IMR-90 (cell line): ENCODE data around the gene USP6NL. TPM values are rescaled to one million over a fixed set of nuclear protein-coding genes. Genes with fewer than 3 reads are reported as not detected.

Experiments used
- ATAC-seq: fragments of 200-7000 bp; cut with Tn5 transposase; 2 replicates; pipeline ENCODE4 v1.9.1; 2020; ENCODE audit warnings: low read depth, mild to moderate bottlenecking, moderate library complexity
- BruUV-seq: library from RNA; stranded (reverse); fragments of 400-500 nt; replicated peaks from 2 replicates; lab custom pipeline; 2021; lab: Mats Ljungman, UMichigan
- CTCF ChIA-PET: fragments of 300-600 bp; formaldehyde crosslinking; extraction: SDS; loops from one replicate; lab custom pipeline; 2021; ENCODE audit warnings: antibody characterized with exemption; lab: Yijun Ruan, JAX
- POLR2A ChIA-PET: fragments of 300-600 bp; sonication (Branson Sonifier 250); formaldehyde crosslinking; loops from one replicate; lab custom pipeline; 2022; ENCODE audit warnings: antibody characterized with exemption; ENCODE audit not compliant: unreplicated experiment; lab: Charles Lee
- DNase-seq: peaks from one replicate; pipeline ENCODE4 v3.0.0; 2013
- H2AFZ ChIP-seq: replicated peaks from 2 replicates; pipeline ENCODE3; 2013; ENCODE audit warnings: low read length, mild to moderate bottlenecking; ENCODE audit not compliant: poor library complexity
- H2AK5ac ChIP-seq: 2 replicates; pipeline ENCODE4 v1.6.1; 2013; ENCODE audit warnings: low read depth, low read length, inconsistent platforms
- H2AK9ac ChIP-seq: replicated peaks from 2 replicates; pipeline ENCODE3; 2013; ENCODE audit warnings: mild to moderate bottlenecking, low read depth, low read length, moderate library complexity; ENCODE audit not compliant: poor library complexity
- H2BK120ac ChIP-seq: 2 replicates; pipeline ENCODE4 v1.6.1; 2013; ENCODE audit warnings: low read depth, low read length, inconsistent platforms
- H2BK15ac ChIP-seq: 3 replicates; pipeline ENCODE4 v1.6.1; 2013; ENCODE audit warnings: low read depth, low read length, inconsistent platforms
- H2BK20ac ChIP-seq: 2 replicates; pipeline ENCODE4 v1.6.1; 2013; ENCODE audit warnings: low read depth, mild to moderate bottlenecking, inconsistent platforms, low read length, moderate library complexity
- H2BK5ac ChIP-seq: 2 replicates; pipeline ENCODE4 v1.6.1; 2013; ENCODE audit warnings: mild to moderate bottlenecking, low read depth, low read length, inconsistent platforms; ENCODE audit not compliant: poor library complexity, severe bottlenecking
- H3K14ac ChIP-seq: replicated peaks from 2 replicates; pipeline ENCODE4 v1.6.1; 2013; ENCODE audit warnings: low read depth, low read length, inconsistent platforms
- H3K18ac ChIP-seq: 2 replicates; pipeline ENCODE4 v1.6.1; 2013; ENCODE audit warnings: low read depth, low read length, control low read depth
- H3K23ac ChIP-seq: 2 replicates; pipeline ENCODE4 v1.6.1; 2013; ENCODE audit warnings: low read depth, low read length, inconsistent platforms
- H3K27ac ChIP-seq: 2 replicates; pipeline ENCODE4 v1.5.1; 2013; ENCODE audit warnings: mild to moderate bottlenecking, control low read depth, low read length; ENCODE audit not compliant: insufficient read depth
- H3K27me3 ChIP-seq: 2 replicates; pipeline ENCODE4 v1.6.1; 2013; ENCODE audit warnings: low read length; ENCODE audit not compliant: control insufficient read depth, insufficient read depth
- H3K36me3 ChIP-seq: 2 replicates; pipeline ENCODE4 v1.6.1; 2013; ENCODE audit warnings: low read length, mixed read lengths; ENCODE audit not compliant: control insufficient read depth, insufficient read depth
- H3K4ac ChIP-seq: 2 replicates; pipeline ENCODE4 v1.6.1; 2013; ENCODE audit warnings: low read depth, low read length, inconsistent platforms
- H3K4me1 ChIP-seq: 2 replicates; pipeline ENCODE4 v1.6.1; 2013; ENCODE audit warnings: low read length, mixed read lengths; ENCODE audit not compliant: control insufficient read depth, insufficient read depth
- H3K4me2 ChIP-seq: 2 replicates; pipeline ENCODE4 v1.6.1; 2013; ENCODE audit warnings: low read depth, mild to moderate bottlenecking, control low read depth, low read length, moderate library complexity
- H3K4me3 ChIP-seq: 2 replicates; pipeline ENCODE4 v1.5.1; 2013; ENCODE audit warnings: low read depth, mild to moderate bottlenecking, control low read depth, low read length, moderate library complexity; ENCODE audit not compliant: insufficient read depth
- H3K56ac ChIP-seq: 2 replicates; pipeline ENCODE4 v1.6.1; 2013; ENCODE audit warnings: low read length, inconsistent platforms; ENCODE audit not compliant: insufficient read depth; ENCODE audit errors: extremely low read depth
- H3K79me1 ChIP-seq, 2 experiments: 2 replicates each; pipeline ENCODE4 v1.6.1; 2013; ENCODE audit warnings: low read length in 2 of 2, inconsistent platforms in 1 of 2, low read depth in 1 of 2
- H3K9ac ChIP-seq: 2 replicates; pipeline ENCODE4 v1.6.1; 2013; ENCODE audit warnings: low read depth, low read length, control low read depth
- H3K9me1 ChIP-seq: 2 replicates; pipeline ENCODE4 v1.6.1; 2013; ENCODE audit warnings: low read length, inconsistent platforms; ENCODE audit not compliant: insufficient read depth
- H3K9me3 ChIP-seq: 2 replicates; pipeline ENCODE4 v1.6.1; 2013; ENCODE audit warnings: low read length; ENCODE audit not compliant: control insufficient read depth, insufficient read depth
- H4K20me1 ChIP-seq: 2 replicates; pipeline ENCODE4 v1.6.1; 2013; ENCODE audit warnings: low read length, inconsistent platforms; ENCODE audit not compliant: insufficient read depth
- H4K5ac ChIP-seq: 2 replicates; pipeline ENCODE4 v1.6.1; 2013; ENCODE audit warnings: mild to moderate bottlenecking, low read depth, low read length, control low read depth
- H4K8ac ChIP-seq, 2 experiments: 2 replicates each; pipeline ENCODE4 v1.6.1; 2013; ENCODE audit warnings: low read depth in 2 of 2, low read length in 2 of 2, control low read depth in 1 of 2, inconsistent platforms in 1 of 2
- H4K91ac ChIP-seq: 2 replicates; pipeline ENCODE4 v1.6.1; 2013; ENCODE audit warnings: low read depth, low read length, inconsistent platforms; ENCODE audit not compliant: insufficient read depth
- BHLHE40 ChIP-seq: fragments of 150-350 bp; IDR thresholded peaks from 2 replicates; pipeline ENCODE4 v1.6.1; 2016; ENCODE audit warnings: mild to moderate bottlenecking, low read depth, low read length
- CEBPB ChIP-seq: IDR thresholded peaks from 2 replicates; pipeline ENCODE4 v1.6.1; 2012; ENCODE audit warnings: low read depth, low read length, improper control_type of control experiment
- CHD1 ChIP-seq: IDR thresholded peaks from 2 replicates; pipeline ENCODE4 v1.6.1; 2012; ENCODE audit warnings: low read depth, low read length, improper control_type of control experiment
- CTCF ChIP-seq: conservative IDR thresholded peaks from 2 replicates; pipeline ENCODE4 v1.5.1; 2012; ENCODE audit warnings: mild to moderate bottlenecking, low read depth, low read length, improper control_type of control experiment
- ELK1 ChIP-seq: fragments of 150-350 bp; IDR thresholded peaks from 2 replicates; pipeline ENCODE4 v1.6.1; 2016; ENCODE audit warnings: low read depth, mild to moderate bottlenecking, low read length, moderate library complexity, borderline replicate concordance
- FOS ChIP-seq: fragments of 150-350 bp; IDR thresholded peaks from 2 replicates; pipeline ENCODE4 v1.6.1; 2016; ENCODE audit warnings: low read depth, low read length
- MAFK ChIP-seq: IDR thresholded peaks from 2 replicates; pipeline ENCODE4 v1.6.1; 2012; ENCODE audit warnings: low read depth, low read length, improper control_type of control experiment
- MAZ ChIP-seq: IDR thresholded peaks from 2 replicates; pipeline ENCODE4 v1.6.1; 2012; ENCODE audit warnings: low read depth, mild to moderate bottlenecking, low read length, improper control_type of control experiment, moderate library complexity, borderline replicate concordance
- MXI1 ChIP-seq: IDR thresholded peaks from 2 replicates; pipeline ENCODE4 v1.6.1; 2012; ENCODE audit warnings: low read depth, mild to moderate bottlenecking, low read length, moderate library complexity, borderline replicate concordance
- NFE2L2 ChIP-seq: fragments of 150-350 bp; IDR thresholded peaks from 2 replicates; pipeline ENCODE4 v1.6.1; 2016; ENCODE audit warnings: low read depth, mild to moderate bottlenecking, low read length
- POLR2A ChIP-seq: IDR thresholded peaks from 2 replicates; pipeline ENCODE4 v1.6.1; 2012; ENCODE audit warnings: mild to moderate bottlenecking, low read depth, low read length
- RAD21 ChIP-seq: IDR thresholded peaks from 2 replicates; pipeline ENCODE4 v1.6.1; 2012; ENCODE audit warnings: low read length, improper control_type of control experiment
- RCOR1 ChIP-seq: IDR thresholded peaks from 2 replicates; pipeline ENCODE4 v1.6.1; 2012; ENCODE audit warnings: mild to moderate bottlenecking, low read length, improper control_type of control experiment; ENCODE audit not compliant: insufficient replicate concordance
- RFX5 ChIP-seq: IDR thresholded peaks from 2 replicates; pipeline ENCODE4 v1.8.0; 2012; ENCODE audit warnings: low read depth, mild to moderate bottlenecking, low read length, moderate library complexity
- SMC3 ChIP-seq: fragments of 150-350 bp; IDR thresholded peaks from 2 replicates; pipeline ENCODE4 v1.6.1; 2016; ENCODE audit warnings: low read depth, mild to moderate bottlenecking, antibody characterized with exemption, low read length, moderate library complexity
- USF2 ChIP-seq: fragments of 150-350 bp; IDR thresholded peaks from 2 replicates; pipeline ENCODE4 v1.6.1; 2017; ENCODE audit warnings: mild to moderate bottlenecking, antibody characterized with exemption, low read length, low read depth
- WGBS, 2 experiments: methylation state at CpG; one replicate each; pipeline versions ENCODE4 v1.1.5 to v1.1.7; 2013; ENCODE audit warnings: missing lambda C conversion rate in 2 of 2; ENCODE audit not compliant: insufficient read length in 1 of 2; ENCODE audit errors: extremely low coverage in 2 of 2; 5-methylcytosine and 5-hydroxymethylcytosine counted together
- dilution Hi-C: fragments of 300-500 bp; cut with HindIII; formaldehyde crosslinking; loops from one replicate; pipeline ENCODE4 v1.14.3; 2018; ENCODE audit warnings: low sequenced_read_pairs; ENCODE audit not compliant: unreplicated experiment
- in situ Hi-C: fragments of 300-500 bp; cut with MboI; formaldehyde crosslinking; loops from 3 replicates; pipeline ENCODE4 v1.14.3; 2019; ENCODE audit warnings: low sequenced_read_pairs, inconsistent platforms, mixed read lengths
- intact Hi-C: fragments of 100-400 bp; cut with micrococcal nuclease; formaldehyde crosslinking; loops from 2 replicates; pipeline ENCODE4 v1.10.0; 2022
- polyA plus RNA-seq, 3 experiments: library from polyadenylated mRNA; depleted of rRNA; stranded (reverse); fragments of >200 nt; gene quantifications; 2 replicates each; pipeline ENCODE4 v1.2.3, GENCODE V29; 2012; ENCODE audit warnings: low replicate concordance in 1 of 3
- total RNA-seq: library from RNA; depleted of rRNA; stranded (reverse); fragments of >200 nt; gene quantifications from 2 replicates; pipeline ENCODE4 v1.2.3, GENCODE V29; 2012

USP6NL gene
- total and polyA plus RNA-seq, 2 of the 4 experiments (the other 2 are of a cell fraction), result 7.8 to 9.1 TPM

- ChIA-PET CTCF (no interaction called here), POLR2A (interaction anchor here (0.5 kb wide), 1 partner anchor 1453 kb away, joined by 3 read pairs; no protein-coding TSS in a partner anchor)
- no peak overlapping the region for H2BK120ac ChIP-seq
- no peaks in the 10 kb centered on the region for H3K79me1 ChIP-seq
- DNase-seq (no peak), ATAC-seq (no peak)
- no peak overlapping the region for H3K4ac ChIP-seq
- H3K27ac ChIP-seq, result no peak overlapping the region
- dilution Hi-C loops, result no loop called here
- no peak overlapping the region for H4K8ac ChIP-seq
- no TSS peak for BruUV-seq
- H3K4me1 ChIP-seq, result no peaks in the 10 kb centered on the region
- no peak overlapping the region for H2BK20ac ChIP-seq
- no peak overlapping the region for H4K91ac ChIP-seq
- in situ Hi-C loops, result no loop called here
- no peak overlapping the region for H2AFZ ChIP-seq
- no peak overlapping the region for H2AK5ac ChIP-seq
- intact Hi-C loops, result loop anchor here (5.0 kb wide), 1 partner anchor 76 kb away; no protein-coding TSS in a partner anchor
- no peak overlapping the region for H2AK9ac ChIP-seq
- no peaks in the 10 kb centered on the region for H4K20me1 ChIP-seq
- no peak overlapping the region for H3K9ac ChIP-seq
- no peak overlapping the region for H2BK5ac ChIP-seq
- no peak overlapping the region for H3K23ac ChIP-seq
- no peaks in the 10 kb centered on the region; the same call in 1 of the 2 replicates for H3K9me1 ChIP-seq
- no peaks in the 10 kb centered on the region for H3K9me3 ChIP-seq
- WGBS, 2 experiments, result no CpG with 5 or more reads among the region's 2 CpGs
- no peak overlapping the region for H3K4me2 ChIP-seq
- no peak overlapping the region for H4K5ac ChIP-seq
- H3K56ac ChIP-seq, result no peak overlapping the region
- no peak for TF ChIP-seq MAZ
- no peak for TF ChIP-seq CTCF
- TF ChIP-seq CHD1, result no peak
- TF ChIP-seq CEBPB, result no peak
- TF ChIP-seq RAD21, result no peak
- TF ChIP-seq MXI1, result no peak
- TF ChIP-seq SMC3, result no peak
- TF ChIP-seq FOS, result no peak
- TF ChIP-seq RFX5, result no peak
- TF ChIP-seq POLR2A, result no peak
- no peak for TF ChIP-seq RCOR1
- TF ChIP-seq MAFK, result no peak
- no peak for TF ChIP-seq USF2
- TF ChIP-seq NFE2L2, result no peak
- TF ChIP-seq BHLHE40, result no peak
- no peak for TF ChIP-seq ELK1
- no peak overlapping the region for H3K4me3 ChIP-seq
- H3K18ac ChIP-seq, result no peak overlapping the region
- no peak overlapping the region for H2BK15ac ChIP-seq
- H3K14ac ChIP-seq, result no peak overlapping the region
- peaks cover 9% of the 10 kb centered on the region for H3K36me3 ChIP-seq
- no peaks in the 10 kb centered on the region for H3K27me3 ChIP-seq
Observed at GRCh38 chr10:11498399-11498798, 113.1 kb downstream of the USP6NL start.
